HepG2 (cell line): ENCODE data around the gene C10orf143. TPM values are rescaled to one million over a fixed set of nuclear protein-coding genes. Genes with fewer than 3 reads are reported as not detected.

Experiments
- BCL6 ChIP-seq: IDR thresholded peaks from 2 replicates; pipeline ENCODE4 v1.6.1; 2016; ENCODE audit warnings: missing genetic modification reagents, missing compliant biosample characterization
- CEBPB ChIP-seq: IDR thresholded peaks from 2 replicates; pipeline ENCODE4 v1.6.1; 2011; ENCODE audit warnings: low read depth, low read length, improper control_type of control experiment, borderline replicate concordance
- NFKB2 ChIP-seq: sonication (generic); formaldehyde crosslinking; IDR thresholded peaks from 2 replicates; pipeline ENCODE4 v1.4.0; 2020; ENCODE audit warnings: missing genetic modification reagents, borderline replicate concordance
- POLR2AphosphoS2 ChIP-seq: IDR thresholded peaks from 2 replicates; pipeline ENCODE4 v1.6.1; 2011; ENCODE audit warnings: low read depth, low read length, improper control_type of control experiment
- SNRNP70 ChIP-seq: fragments of 200-400 bp; formaldehyde crosslinking; IDR thresholded peaks from 2 replicates; pipeline ENCODE4 v1.6.1; 2017; ENCODE audit warnings: mild to moderate bottlenecking, low read depth, low read length, moderate library complexity
- TBP ChIP-seq: sonication (generic); formaldehyde crosslinking; IDR thresholded peaks from 2 replicates; pipeline ENCODE4 v1.5.0; 2020; ENCODE audit warnings: missing genetic modification reagents
- ZFP1 ChIP-seq: IDR thresholded peaks from 2 replicates; pipeline ENCODE4 v1.6.1; 2016
- ZKSCAN1 ChIP-seq: fragments of 150-350 bp; IDR thresholded peaks from 2 replicates; pipeline ENCODE4 v1.6.1; 2014; ENCODE audit warnings: low read length
- ZNF256 ChIP-seq: sonication (generic); formaldehyde crosslinking; conservative IDR thresholded peaks from 2 replicates; pipeline ENCODE4 v1.4.0; 2020; ENCODE audit warnings: missing genetic modification reagents
- ZSCAN31 ChIP-seq: sonication (generic); formaldehyde crosslinking; IDR thresholded peaks from 2 replicates; pipeline ENCODE4 v1.5.0; 2020; ENCODE audit warnings: low read depth, mild to moderate bottlenecking, missing genetic modification reagents
- polyA plus RNA-seq, 8 experiments: library from polyadenylated mRNA; depleted of rRNA in 3 of 8; stranded (reverse) in 7 of 8; unstranded in 1 of 8; fragments of >200 nt; fragmentation: Illumina TruSeq in 4 of 8; extraction: Trizol in 4 of 8; gene quantifications; 2 replicates each; pipeline versions ENCODE4 v1.2.1 to v1.2.3, GENCODE V29; 2011 to 2016; ENCODE audit warnings: low read depth in 4 of 8, missing spikeins in 1 of 8, mixed read lengths in 1 of 8; ENCODE audit not compliant: insufficient read depth in 1 of 8
- total RNA-seq, 5 experiments: library from RNA; depleted of rRNA; stranded (reverse); fragments of >200 nt; fragmentation: Illumina TruSeq; extraction: Trizol; gene quantifications; 2 replicates each; pipeline ENCODE4 v1.2.3, GENCODE V29; 2016; ENCODE audit warnings: low read depth in 1 of 5
- TF ChIP-seq, protein P1 (sequence below): sonication (generic); formaldehyde crosslinking; IDR thresholded peaks from 2 replicates; pipeline ENCODE4 v1.4.0; 2020; ENCODE audit warnings: missing genetic modification reagents
- TF ChIP-seq, protein P2 (sequence below): sonication (generic); formaldehyde crosslinking; IDR thresholded peaks from 2 replicates; pipeline ENCODE4 v1.4.0; 2020; ENCODE audit warnings: missing genetic modification reagents
- TF ChIP-seq, protein P3 (sequence below): sonication (generic); formaldehyde crosslinking; IDR thresholded peaks from 2 replicates; pipeline ENCODE4 v1.4.0; 2020; ENCODE audit warnings: missing genetic modification reagents
- TF ChIP-seq, protein P4 (sequence below): sonication (generic); formaldehyde crosslinking; IDR thresholded peaks from 2 replicates; pipeline ENCODE4 v1.4.0; 2020; ENCODE audit warnings: missing genetic modification reagents, borderline replicate concordance

Gene C10orf143
- total and polyA plus RNA-seq, 2 of the 13 experiments (the other 11 are each of a cell fraction or from before 2014, with no cell fraction given): 0.21 to 0.91 TPM

DNA sequence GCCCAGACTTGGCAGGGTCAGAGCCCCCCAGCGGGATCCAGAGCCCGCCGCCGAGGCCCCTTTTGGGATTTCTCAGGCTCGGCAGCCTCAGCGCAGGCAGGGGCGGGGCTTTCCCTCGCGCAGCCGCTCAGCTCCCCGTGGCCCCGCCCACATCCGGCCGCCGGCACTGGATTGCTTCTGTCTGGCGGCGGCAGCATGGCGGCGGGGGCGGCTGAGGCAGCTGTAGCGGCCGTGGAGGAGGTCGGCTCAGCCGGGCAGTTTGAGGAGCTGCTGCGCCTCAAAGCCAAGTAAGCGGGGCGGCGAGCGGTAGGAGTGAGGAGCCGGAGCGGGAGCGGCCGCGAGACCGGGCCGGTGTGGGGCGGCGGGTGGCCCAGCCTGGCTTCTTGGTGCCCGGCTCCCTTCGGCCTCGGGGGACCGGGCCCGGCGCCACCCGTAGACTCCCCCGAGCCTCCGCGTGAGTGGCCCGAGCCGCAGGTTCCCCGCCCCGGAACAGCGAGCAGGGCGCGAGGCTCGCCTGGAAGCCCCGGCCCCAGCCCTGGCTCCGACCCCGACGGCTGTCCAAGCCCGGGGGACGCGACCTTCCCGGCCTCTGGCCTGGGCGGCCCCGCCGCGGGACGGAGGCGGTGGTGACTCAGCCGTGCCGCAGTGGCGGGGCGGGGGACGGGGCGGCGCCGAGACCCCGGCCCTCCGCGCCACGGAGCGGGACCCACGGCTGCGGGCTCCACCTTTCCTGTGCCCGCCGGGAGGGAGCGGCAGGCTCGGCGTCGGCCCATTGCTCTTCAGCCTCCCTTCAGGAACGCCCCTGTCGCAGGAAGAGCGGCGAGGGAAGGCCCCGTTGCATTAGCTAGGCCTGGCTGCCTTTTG is 25.8 kb upstream of the C10orf143 start, which contains the start of gene GLRX3 (continued):
- TF ChIP-seq, protein P1, sequence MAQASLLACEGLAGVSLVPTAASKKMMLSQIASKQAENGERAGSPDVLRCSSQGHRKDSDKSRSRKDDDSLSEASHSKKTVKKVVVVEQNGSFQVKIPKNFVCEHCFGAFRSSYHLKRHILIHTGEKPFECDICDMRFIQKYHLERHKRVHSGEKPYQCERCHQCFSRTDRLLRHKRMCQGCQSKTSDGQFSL (CRISPR knock-in tag): no peak
- TF ChIP-seq, protein P2, sequence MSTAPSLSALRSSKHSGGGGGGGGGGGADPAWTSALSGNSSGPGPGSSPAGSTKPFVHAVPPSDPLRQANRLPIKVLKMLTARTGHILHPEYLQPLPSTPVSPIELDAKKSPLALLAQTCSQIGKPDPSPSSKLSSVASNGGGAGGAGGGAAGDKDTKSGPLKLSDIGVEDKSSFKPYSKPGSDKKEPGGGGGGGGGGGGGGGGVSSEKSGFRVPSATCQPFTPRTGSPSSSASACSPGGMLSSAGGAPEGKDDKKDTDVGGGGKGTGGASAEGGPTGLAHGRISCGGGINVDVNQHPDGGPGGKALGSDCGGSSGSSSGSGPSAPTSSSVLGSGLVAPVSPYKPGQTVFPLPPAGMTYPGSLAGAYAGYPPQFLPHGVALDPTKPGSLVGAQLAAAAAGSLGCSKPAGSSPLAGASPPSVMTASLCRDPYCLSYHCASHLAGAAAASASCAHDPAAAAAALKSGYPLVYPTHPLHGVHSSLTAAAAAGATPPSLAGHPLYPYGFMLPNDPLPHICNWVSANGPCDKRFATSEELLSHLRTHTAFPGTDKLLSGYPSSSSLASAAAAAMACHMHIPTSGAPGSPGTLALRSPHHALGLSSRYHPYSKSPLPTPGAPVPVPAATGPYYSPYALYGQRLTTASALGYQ (CRISPR knock-in tag): no peak
- TF ChIP-seq TBP (CRISPR knock-in tag): peak; percentile 57; the same call in 1 of the 2 replicates
- TF ChIP-seq, protein P3, sequence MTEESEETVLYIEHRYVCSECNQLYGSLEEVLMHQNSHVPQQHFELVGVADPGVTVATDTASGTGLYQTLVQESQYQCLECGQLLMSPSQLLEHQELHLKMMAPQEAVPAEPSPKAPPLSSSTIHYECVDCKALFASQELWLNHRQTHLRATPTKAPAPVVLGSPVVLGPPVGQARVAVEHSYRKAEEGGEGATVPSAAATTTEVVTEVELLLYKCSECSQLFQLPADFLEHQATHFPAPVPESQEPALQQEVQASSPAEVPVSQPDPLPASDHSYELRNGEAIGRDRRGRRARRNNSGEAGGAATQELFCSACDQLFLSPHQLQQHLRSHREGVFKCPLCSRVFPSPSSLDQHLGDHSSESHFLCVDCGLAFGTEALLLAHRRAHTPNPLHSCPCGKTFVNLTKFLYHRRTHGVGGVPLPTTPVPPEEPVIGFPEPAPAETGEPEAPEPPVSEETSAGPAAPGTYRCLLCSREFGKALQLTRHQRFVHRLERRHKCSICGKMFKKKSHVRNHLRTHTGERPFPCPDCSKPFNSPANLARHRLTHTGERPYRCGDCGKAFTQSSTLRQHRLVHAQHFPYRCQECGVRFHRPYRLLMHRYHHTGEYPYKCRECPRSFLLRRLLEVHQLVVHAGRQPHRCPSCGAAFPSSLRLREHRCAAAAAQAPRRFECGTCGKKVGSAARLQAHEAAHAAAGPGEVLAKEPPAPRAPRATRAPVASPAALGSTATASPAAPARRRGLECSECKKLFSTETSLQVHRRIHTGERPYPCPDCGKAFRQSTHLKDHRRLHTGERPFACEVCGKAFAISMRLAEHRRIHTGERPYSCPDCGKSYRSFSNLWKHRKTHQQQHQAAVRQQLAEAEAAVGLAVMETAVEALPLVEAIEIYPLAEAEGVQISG (CRISPR knock-in tag): peak; percentile 67; the same call in 1 of the 2 replicates
- no peak for TF ChIP-seq POLR2AphosphoS2
- no peak for TF ChIP-seq ZKSCAN1
- no peak for TF ChIP-seq ZNF256
- TF ChIP-seq, protein P4, sequence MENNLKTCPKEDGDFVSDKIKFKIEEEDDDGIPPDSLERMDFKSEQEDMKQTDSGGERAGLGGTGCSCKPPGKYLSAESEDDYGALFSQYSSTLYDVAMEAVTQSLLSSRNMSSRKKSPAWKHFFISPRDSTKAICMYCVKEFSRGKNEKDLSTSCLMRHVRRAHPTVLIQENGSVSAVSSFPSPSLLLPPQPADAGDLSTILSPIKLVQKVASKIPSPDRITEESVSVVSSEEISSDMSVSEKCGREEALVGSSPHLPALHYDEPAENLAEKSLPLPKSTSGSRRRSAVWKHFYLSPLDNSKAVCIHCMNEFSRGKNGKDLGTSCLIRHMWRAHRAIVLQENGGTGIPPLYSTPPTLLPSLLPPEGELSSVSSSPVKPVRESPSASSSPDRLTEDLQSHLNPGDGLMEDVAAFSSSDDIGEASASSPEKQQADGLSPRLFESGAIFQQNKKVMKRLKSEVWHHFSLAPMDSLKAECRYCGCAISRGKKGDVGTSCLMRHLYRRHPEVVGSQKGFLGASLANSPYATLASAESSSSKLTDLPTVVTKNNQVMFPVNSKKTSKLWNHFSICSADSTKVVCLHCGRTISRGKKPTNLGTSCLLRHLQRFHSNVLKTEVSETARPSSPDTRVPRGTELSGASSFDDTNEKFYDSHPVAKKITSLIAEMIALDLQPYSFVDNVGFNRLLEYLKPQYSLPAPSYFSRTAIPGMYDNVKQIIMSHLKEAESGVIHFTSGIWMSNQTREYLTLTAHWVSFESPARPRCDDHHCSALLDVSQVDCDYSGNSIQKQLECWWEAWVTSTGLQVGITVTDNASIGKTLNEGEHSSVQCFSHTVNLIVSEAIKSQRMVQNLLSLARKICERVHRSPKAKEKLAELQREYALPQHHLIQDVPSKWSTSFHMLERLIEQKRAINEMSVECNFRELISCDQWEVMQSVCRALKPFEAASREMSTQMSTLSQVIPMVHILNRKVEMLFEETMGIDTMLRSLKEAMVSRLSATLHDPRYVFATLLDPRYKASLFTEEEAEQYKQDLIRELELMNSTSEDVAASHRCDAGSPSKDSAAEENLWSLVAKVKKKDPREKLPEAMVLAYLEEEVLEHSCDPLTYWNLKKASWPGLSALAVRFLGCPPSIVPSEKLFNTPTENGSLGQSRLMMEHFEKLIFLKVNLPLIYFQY (CRISPR knock-in tag): no peak
- peak; percentile 22; the same call in 1 of the 2 replicates for TF ChIP-seq ZSCAN31 (CRISPR knock-in tag)
- no peak for TF ChIP-seq ZFP1 (CRISPR knock-in tag)
- TF ChIP-seq CEBPB: no peak
- no peak for TF ChIP-seq SNRNP70
- TF ChIP-seq NFKB2 (CRISPR knock-in tag): no peak
- 0 out of 2 replicates have a peak, but pooled peaks have one; percentile 31 for TF ChIP-seq BCL6 (CRISPR knock-in tag)
